ENCODE results near the gene HMGB1. TPM values are rescaled to one million over a fixed set of nuclear protein-coding genes. Genes with fewer than 3 reads are reported as not detected.
A peak's percentile ranks its signal among the peaks of the same experiment; 100 is the strongest.

Gene HMGB1
- total and polyA plus RNA-seq, 2 of the 13 experiments (the other 11 are each of a cell fraction or from before 2014, with no cell fraction given) = 115 to 584 TPM

GRCh38 chr13:30465593-30466357 is at the start of gene HMGB1 (continued):
- TF ChIP-seq ZBED4 (CRISPR knock-in tag; IDR thresholded peaks at IDR 0.05; ENCODE audit: borderline replicate concordance) (no peak), ZSCAN31 (CRISPR knock-in tag; IDR thresholded peaks at IDR 0.05; ENCODE audit: low read depth) (no peak), NONO (IDR thresholded peaks at IDR 0.05) (no peak), NONO (CRISPR knock-in tag; conservative IDR thresholded peaks at IDR 0.05) (peak; percentile 72), PITX1 (CRISPR knock-in tag; IDR thresholded peaks at IDR 0.05) (peak; percentile 43; the same call in 1 of the 2 replicates), ATF2 (CRISPR knock-in tag; IDR thresholded peaks at IDR 0.05) (no peak), CSRNP1 (CRISPR knock-in tag; IDR thresholded peaks at IDR 0.05) (peak; percentile 72), SAP130 (CRISPR knock-in tag; IDR thresholded peaks at IDR 0.05; ENCODE audit: low read depth) (peak; percentile 100), ZNF567 (CRISPR knock-in tag; IDR thresholded peaks at IDR 0.05; ENCODE audit: borderline replicate concordance) (no peak), MAFK (conservative IDR thresholded peaks at IDR 0.05 in 1 of 2, IDR thresholded peaks at IDR 0.05 in 1 of 2; ENCODE audit: low read length in 2 of 2) (no peak), ZBTB2 (CRISPR knock-in tag; IDR thresholded peaks at IDR 0.05; ENCODE audit: low read depth) (0 out of 2 replicates have a peak, but pooled peaks have one; percentile 5), HBP1 (CRISPR knock-in tag; IDR thresholded peaks at IDR 0.05; ENCODE audit: low read depth) (peak; percentile 99), HOXA5 (CRISPR knock-in tag; IDR thresholded peaks at IDR 0.05) (no peak), SP5 (CRISPR knock-in tag; IDR thresholded peaks at IDR 0.05; ENCODE audit: borderline replicate concordance, low read depth) (no peak), SOX13 (IDR thresholded peaks at IDR 0.05) (no peak), SOX13 (CRISPR knock-in tag; conservative IDR thresholded peaks at IDR 0.05 in 1 of 2, IDR thresholded peaks at IDR 0.05 in 1 of 2) (peak in 1 of 2 experiments; percentile 61; a peak in 2 of 4 replicates), TOPORS (CRISPR knock-in tag; IDR thresholded peaks at IDR 0.05) (no peak), CCDC6 (CRISPR knock-in tag; IDR thresholded peaks at IDR 0.05) (peak; percentile 46; the same call in 1 of the 2 replicates)

Data from HepG2 (cell line).